IMR-90 (cell line): ENCODE results near the gene TCF19.

ENCODE experiments used
- CTCF ChIP-seq: conservative IDR thresholded peaks from 2 replicates; pipeline ENCODE4 v1.5.1; 2012; ENCODE audit warnings: mild to moderate bottlenecking, low read depth, low read length, improper control_type of control experiment
- POLR2A ChIP-seq: IDR thresholded peaks from 2 replicates; pipeline ENCODE4 v1.6.1; 2012; ENCODE audit warnings: mild to moderate bottlenecking, low read depth, low read length
- USF2 ChIP-seq: fragments of 150-350 bp; IDR thresholded peaks from 2 replicates; pipeline ENCODE4 v1.6.1; 2017; ENCODE audit warnings: mild to moderate bottlenecking, antibody characterized with exemption, low read length, low read depth

GRCh38 chr6:31210123-31210522 lies 51.7 kb downstream of the TCF19 start:
- TF ChIP-seq CTCF: no peak
- TF ChIP-seq POLR2A: no peak
- no peak for TF ChIP-seq USF2
